Activated T-cell treated with anti-CD3 and anti-CD28 coated beads, Interleukin-2, amount 50 U/mL, for 1 hour (primary cell): Measurements from ENCODE around the gene PDIA4.
A peak's percentile ranks its signal among the peaks of the same experiment; 100 is the strongest.
"Not testable (repeated sequence)": the region's sequence is repeated elsewhere in the genome, so short reads cannot be mapped to it uniquely, and the experiment has no call there.

Source experiments
- DNase-seq: peaks from one replicate; pipeline ENCODE4 v3.0.0-alpha.2; 2020

PDIA4 gene, protein sequence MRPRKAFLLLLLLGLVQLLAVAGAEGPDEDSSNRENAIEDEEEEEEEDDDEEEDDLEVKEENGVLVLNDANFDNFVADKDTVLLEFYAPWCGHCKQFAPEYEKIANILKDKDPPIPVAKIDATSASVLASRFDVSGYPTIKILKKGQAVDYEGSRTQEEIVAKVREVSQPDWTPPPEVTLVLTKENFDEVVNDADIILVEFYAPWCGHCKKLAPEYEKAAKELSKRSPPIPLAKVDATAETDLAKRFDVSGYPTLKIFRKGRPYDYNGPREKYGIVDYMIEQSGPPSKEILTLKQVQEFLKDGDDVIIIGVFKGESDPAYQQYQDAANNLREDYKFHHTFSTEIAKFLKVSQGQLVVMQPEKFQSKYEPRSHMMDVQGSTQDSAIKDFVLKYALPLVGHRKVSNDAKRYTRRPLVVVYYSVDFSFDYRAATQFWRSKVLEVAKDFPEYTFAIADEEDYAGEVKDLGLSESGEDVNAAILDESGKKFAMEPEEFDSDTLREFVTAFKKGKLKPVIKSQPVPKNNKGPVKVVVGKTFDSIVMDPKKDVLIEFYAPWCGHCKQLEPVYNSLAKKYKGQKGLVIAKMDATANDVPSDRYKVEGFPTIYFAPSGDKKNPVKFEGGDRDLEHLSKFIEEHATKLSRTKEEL

DNA sequence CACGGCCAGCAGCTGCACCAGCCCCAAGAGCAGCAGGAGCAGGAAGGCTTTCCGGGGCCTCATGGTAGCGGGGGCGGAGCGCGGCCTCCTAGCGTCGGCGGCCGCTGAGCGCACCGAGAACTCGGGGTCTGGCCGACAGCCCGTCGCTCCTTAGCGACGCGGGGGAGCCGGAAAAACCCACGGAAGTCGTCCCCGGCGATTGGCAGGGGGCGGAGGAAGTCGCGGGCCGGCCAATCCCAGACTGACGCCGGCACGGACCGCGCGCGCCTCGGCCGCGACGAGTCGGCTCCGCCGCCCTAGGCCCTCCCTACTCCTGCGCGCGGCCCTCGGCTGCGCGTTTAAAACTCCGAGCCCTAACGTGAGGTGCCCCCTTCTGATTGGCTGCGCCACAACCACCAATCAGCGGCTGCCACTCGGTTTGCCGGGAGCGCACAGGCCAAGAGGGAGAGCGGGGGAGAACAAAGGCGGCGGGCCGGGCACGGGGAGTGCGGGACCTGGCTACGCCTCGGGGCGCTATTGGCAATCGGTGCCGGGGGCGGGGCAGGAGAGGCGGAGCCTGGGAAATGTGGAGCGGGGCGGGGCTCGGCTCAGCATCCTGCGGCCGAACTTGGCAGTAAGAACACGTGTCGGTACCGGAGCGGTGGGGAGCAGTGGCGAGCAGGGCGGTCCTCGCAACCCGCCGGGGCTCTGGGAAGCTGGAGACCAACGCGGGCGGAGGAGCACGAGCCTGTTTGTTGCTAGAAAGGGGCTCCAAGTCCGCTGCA is at the start of gene PDIA4:
Gene PDIA4, minus strand, starts transcription at position 160 of the 764 bp plus-strand sequence. Its CDS starts 97 bp downstream, at position 63.
- DNase-seq, result peak; percentile 99

GRCh38 chr7:149077594-149077993 is 49.3 kb upstream of the PDIA4 start:
- no peak for DNase-seq

GRCh38 chr7:149075286-149075685 is 47.0 kb upstream of the PDIA4 start:
- DNase-seq, result no peak

DNA sequence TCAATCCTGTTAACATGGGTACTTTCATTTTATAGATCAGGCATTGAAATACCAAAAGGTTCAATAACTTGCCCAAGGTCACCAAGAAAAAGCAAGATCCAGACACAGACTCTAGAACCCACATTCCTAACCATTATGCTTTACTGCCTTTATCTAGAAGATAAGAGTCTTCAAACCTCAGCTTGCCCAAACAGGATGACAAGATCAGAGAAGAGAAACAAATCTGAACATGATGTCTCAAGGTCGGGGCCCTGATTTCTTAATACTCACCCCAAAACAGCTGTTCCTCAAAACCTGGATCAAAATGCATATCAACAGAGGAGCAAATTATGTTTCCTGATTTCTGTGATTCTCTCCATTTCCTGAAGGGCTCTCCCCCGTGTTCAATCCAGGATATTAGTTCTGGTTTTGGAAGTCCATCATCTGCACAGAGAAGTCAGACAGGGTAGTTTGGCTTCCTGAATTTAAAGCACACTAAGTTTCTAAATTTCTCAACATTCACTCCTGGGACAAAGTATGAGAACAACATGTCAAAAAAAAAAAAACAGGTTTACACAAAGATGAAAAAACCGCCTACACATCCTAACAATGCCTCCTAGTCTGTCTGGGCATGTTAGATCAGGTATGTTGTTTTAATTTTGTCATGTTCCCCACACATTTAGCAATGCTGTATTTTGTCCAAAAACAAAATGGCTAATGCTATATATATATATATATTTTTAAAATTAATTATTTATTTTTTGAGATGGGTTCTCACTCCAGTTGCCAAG is 46.0 kb upstream of the PDIA4 start:
- no peak for DNase-seq

DNA sequence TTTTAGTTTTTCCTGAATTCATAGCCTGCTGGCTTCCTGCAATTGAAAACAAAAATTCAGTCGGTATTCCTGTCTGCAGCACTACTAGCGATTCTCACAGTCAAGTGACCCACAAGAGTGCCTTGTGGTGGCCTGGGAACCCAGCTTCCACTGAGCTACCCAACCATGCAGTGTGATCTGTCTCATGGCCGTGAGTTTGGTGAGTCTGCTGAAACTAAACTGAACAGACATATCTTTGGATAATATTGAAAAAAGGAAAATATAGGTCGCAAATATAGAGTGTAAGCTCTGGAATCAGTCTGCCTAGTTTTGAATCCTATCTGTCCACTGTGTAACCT is 44.1 kb upstream of the PDIA4 start:
- DNase-seq, result no peak

DNA sequence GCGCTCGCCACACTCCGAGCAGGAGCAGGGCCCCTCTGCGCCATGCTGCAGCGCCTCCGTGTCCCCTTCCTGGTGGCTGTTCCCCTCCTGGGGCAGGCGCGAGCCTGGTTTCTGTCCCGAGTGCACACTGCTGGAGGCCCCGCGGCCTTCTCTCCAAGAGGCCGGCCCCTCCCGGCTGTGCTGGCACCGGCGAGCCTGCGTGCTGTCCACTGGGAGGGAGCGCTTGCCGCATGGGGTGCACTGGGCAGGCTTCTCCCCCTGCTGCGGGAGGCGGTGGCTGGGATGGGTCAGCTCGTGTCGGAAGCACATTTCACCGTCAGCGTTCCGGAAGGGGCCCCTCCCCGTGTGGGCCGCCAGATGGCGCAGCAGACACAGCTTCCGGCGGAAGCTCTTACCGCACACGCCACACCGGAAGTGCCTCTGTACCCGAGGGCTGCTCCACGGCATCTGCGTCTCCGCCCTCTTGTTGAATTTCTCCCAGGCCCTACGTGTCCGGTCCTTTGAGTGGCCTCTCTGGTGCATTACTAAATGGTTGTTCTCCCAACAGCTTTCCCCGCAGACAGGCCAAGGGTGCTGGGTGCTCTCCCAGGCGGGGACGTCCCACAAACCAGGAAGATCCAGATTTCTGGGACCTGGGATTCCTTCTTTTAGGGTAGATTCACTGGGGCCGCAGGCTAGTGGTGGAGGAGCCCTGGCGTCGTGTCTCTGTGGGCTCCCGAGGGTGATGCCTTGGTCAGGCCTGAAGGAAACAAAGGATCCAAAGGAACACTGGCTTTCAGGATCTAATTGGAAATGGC is 43.5 kb upstream of the PDIA4 start:
- peak; percentile 61 for DNase-seq

GRCh38 chr7:149071182-149071635 is 42.9 kb upstream of the PDIA4 start:
- DNase-seq, result no peak

DNA sequence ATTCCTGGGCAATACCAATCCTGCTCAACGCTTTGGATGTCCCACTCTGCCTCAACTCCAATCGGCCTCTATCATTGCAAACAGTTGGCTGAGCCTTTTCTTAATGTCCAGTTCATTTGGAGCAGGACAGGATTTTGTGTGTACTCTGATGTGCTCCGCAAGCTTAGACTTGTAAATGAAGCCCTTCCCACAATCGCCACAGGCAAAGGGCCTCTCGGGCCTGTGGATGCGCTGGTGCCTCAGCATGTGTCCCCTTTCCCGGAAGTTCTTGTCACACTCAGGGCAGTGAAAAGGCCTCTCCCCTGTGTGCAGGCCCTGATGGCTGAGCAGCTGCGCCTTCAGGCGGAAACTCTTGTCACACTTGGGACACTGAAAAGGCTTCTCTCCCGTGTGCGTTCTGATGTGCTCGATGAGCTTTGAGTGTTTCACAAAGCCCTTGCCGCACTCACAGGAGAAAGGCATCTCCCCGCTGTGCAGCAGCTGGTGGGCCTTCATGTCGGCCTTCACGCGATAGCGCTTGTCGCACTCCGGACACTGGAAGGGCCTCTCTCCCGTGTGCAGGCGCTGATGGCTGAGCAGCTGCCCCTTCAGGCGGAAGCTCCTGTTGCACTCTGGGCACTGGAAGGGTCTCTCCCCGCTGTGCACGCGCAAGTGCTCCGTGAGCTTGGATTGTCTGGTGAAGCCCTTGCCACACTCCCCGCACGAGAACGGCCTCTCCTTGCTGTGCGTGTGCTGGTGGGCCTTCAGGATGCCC is 42.2 kb upstream of the PDIA4 start:
- DNase-seq, result no peak

DNA sequence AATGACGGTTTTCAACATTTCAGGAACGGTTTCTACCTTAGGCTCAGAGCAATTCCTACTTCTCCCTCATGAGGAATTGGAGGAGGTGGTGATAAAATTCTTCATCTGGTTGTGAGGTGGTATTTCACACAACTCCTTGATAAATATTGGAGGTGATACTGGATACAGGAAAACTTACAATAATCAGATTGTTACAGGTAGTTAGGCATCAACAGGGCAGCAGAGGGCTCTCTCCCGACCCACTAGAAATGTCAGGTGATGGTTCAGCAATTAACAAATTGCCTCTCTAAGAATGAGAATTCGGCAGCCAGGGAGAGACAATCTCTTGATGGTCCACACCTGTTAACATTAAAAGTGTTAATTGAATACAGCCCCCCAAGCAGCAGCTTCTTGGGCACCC is 39.6 kb upstream of the PDIA4 start:
- no peak for DNase-seq

- no peak for DNase-seq
Measured at GRCh38 chr7:149063476-149063875, 35.2 kb upstream of the PDIA4 start.

GRCh38 chr7:149062217-149062899 is 34.1 kb upstream of the PDIA4 start:
- not testable (repeated sequence) for DNase-seq

DNA sequence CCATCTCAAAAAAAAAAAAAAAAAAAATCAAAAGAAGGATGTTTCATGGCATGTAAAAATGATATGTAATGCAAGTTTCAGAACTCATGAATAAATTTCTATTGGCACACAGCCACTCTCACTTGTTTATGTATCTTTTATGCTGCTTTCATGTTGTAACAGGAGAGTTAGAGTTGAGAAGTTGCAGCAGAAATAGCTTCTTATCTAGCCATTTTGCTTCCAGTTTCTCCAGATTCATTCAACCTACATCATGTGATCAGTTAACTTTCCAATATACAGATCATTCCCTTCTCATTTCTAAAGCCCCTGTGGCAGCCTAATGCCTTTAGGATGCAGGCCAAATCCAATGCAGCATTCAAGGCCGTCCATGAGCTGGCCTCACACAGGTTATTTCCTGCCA is 31.9 kb upstream of the PDIA4 start:
- no peak for DNase-seq

DNA sequence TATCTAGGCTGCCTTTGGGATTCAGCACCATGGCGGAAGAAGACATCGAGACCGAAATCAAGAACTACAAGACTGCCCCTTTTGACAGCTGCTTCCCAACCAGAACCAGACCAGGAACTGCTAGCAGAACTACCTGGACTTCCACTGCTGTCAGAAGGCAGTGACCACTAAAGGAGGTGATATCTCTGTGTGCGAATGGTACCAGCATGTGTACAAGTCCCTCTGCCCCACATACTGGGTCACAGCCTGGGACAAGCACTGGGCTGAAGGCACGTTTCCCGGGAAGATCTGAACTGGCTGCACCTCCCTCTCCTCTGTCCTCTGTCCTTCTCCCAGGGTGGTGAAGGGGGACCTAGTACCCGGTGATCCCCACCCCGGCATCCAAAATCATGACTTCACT is 25.6 kb upstream of the PDIA4 start:
- no peak for DNase-seq

- DNase-seq, result no peak
Measured at GRCh38 chr7:149053384-149053783, 25.1 kb upstream of the PDIA4 start.

DNA sequence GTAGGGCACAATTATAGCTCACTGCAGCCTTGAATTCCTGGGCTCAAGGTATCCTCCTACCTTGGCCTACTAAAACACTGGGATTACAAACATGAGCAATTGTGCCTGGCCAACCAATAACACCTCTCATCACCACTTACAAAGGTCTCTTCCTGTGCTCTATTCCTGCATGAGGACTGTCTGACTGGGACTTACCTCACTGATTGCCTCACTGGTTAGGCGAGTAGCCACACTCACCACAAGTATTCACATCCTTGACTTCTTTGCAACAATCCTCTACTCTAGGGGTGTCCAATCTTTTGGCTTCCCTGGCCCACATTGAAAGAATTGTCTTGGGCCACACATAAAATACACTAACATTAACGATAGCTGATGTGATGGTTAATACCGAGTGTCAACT is 22.6 kb upstream of the PDIA4 start:
- DNase-seq, result no peak

GRCh38 chr7:149048805-149049204 is 20.5 kb upstream of the PDIA4 start:
- DNase-seq, result no peak

DNA sequence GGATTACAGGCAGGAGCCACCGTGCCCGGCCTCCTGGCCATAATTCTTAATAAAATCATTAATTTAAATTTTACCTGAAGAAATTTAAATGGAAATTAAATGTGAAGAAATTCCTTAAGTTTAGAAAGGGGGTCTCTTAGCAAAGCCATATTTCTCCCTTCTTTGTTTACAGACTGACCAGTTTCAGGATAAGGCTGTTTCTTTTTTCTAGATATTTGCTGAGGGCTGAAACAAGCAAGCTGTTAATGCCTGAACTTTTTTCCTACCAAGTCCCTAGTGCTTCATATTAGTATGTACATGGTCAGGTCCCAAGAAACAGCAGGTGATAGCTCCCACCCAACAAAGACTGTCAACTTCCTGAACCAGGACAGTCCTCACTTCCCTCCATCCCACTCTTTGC is 18.1 kb upstream of the PDIA4 start:
- no peak for DNase-seq

DNA sequence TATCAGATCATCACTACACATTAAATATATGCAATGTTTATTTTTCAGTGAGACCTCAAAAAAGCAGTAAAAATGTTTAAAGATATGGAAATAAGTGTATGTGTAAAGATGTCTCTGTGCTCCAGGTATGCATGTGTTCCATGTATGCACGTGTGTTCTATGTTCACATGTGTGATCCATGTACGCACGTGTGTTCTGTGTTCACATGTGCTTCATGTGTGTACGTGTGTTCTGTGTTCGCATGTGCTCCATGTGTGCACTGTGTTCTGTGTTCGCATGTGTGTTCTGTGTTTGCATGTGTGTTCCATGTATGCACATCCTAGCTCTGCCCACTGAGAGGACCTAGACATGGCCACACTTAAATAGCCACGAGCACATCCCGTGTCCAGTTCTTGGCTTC is 15.6 kb upstream of the PDIA4 start:
- DNase-seq, result no peak

DNA sequence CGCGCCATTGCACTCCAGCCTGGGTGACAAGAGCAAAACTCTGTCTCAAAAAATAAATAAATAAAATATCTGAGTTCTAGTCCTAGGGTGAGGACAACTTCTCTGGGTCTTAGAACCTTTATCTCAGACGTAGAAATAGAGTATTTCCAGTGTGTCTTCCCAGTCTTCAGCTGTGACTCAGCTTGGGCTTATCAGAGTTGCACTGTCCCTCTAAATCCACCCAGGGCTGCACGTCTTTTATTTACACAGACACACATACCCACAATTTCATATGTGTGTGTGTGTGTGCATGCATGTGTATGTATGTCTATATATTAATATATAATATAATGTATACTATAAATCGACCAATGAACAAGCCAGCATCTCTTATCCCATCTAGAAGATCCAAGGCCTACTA is 13.0 kb upstream of the PDIA4 start:
- no peak for DNase-seq

DNA sequence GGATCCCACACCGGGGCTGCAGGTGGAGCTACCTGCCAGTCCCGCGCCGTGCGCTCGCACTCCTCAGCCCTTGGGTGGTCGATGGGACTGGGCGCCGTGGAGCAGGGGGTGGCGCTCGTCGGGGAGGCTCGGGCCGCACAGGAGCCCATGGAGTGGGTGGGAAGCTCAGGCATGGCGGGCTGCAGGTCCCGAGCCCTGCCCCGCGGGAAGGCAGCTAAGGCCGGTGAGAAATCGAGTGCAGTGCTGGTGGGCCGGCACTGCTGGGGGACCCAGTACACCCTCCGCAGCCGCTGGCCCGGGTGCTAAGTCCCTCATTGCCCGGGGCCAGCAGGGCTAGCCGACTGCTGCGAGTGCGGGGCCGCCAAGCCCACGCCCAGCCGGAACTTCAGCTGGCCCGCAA is 10.3 kb upstream of the PDIA4 start:
- DNase-seq, result not testable (repeated sequence)

DNA sequence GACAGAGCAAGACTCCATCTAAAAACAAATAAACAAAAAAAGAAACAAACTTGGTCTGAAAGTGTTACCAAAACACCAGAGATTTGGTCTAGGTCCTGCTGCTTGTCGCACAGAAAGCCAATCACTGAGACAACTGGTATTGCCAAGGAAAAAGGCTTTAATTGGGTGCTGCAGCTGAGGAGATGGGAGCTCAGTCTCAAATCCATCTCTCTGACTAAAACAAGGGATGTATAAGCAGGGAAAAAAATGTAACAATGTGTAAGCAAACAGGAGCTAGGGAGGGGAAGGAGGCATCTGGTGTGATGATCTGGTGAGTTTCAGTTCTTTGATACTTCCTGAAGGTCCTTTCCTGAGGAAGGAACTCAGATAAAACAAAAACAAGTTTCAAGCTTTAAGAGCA is 8.4 kb upstream of the PDIA4 start:
- no peak for DNase-seq
